Neural cell (in vitro differentiated cells): ENCODE data around the gene TRABD2B. TPM values are rescaled to one million over a fixed set of nuclear protein-coding genes. Genes with fewer than 3 reads are reported as not detected.

ENCODE experiments used
- H2AFZ ChIP-seq: fragments of 200-600, 300-800 bp; sonication (generic), shearing (Covaris generic); 2 replicates; pipeline ENCODE4 v1.6.0; 2014; ENCODE audit warnings: low read depth, mild to moderate bottlenecking, antibody characterized with exemption, low read length, moderate library complexity
- H3F3A ChIP-seq: fragments of 200-600 bp; shearing (Covaris generic); 2 replicates; pipeline ENCODE4 v1.6.1; 2016; ENCODE audit warnings: mild to moderate bottlenecking, moderate library complexity, mixed read lengths, antibody characterized with exemption, low read length; ENCODE audit not compliant: insufficient read depth, poor library complexity, severe bottlenecking
- H3K27ac ChIP-seq: fragments of 200-600, 300-800 bp; sonication (generic), shearing (Covaris generic); 2 replicates; pipeline ENCODE4 v1.5.1; 2014; ENCODE audit warnings: mild to moderate bottlenecking, low read length, moderate library complexity
- H3K27me3 ChIP-seq: fragments of 300-800, 200-600 bp; sonication (generic), shearing (Covaris generic); 2 replicates; pipeline ENCODE4 v1.6.0; 2014; ENCODE audit warnings: mild to moderate bottlenecking, low read depth, low read length, moderate library complexity; ENCODE audit not compliant: insufficient read depth
- H3K36me3 ChIP-seq: fragments of 300-800, 200-600 bp; sonication (generic), shearing (Covaris generic); 2 replicates; pipeline ENCODE4 v1.5.1; 2014; ENCODE audit warnings: mild to moderate bottlenecking, antibody characterized with exemption, low read length, moderate library complexity; ENCODE audit not compliant: insufficient read depth
- H3K4me2 ChIP-seq: fragments of 300-800, 200-600 bp; sonication (generic), shearing (Covaris generic); 2 replicates; pipeline ENCODE4 v1.6.0; 2014; ENCODE audit warnings: mild to moderate bottlenecking, low read length
- H3K4me3 ChIP-seq: fragments of 300-800, 200-600 bp; sonication (generic), shearing (Covaris generic); 2 replicates; pipeline ENCODE4 v1.5.1; 2014; ENCODE audit warnings: mild to moderate bottlenecking, low read length, moderate library complexity
- H3K79me2 ChIP-seq: fragments of 200-600 bp; shearing (Covaris generic); replicated peaks from 2 replicates; pipeline ENCODE4 v1.6.0; 2014; ENCODE audit warnings: mild to moderate bottlenecking, low read length, moderate library complexity; ENCODE audit not compliant: insufficient read depth
- H3K9ac ChIP-seq: fragments of 300-800, 200-600 bp; sonication (generic), shearing (Covaris generic); 2 replicates; pipeline ENCODE4 v1.6.1; 2016; ENCODE audit warnings: mild to moderate bottlenecking, low read length, mixed read lengths
- H3K9me2 ChIP-seq: fragments of 200-600 bp; shearing (Covaris generic); 2 replicates; pipeline ENCODE4 v1.6.1; 2016; ENCODE audit warnings: mild to moderate bottlenecking, low read length, mixed read lengths; ENCODE audit not compliant: insufficient read depth
- H3K9me3 ChIP-seq: fragments of 200-600, 300-800 bp; sonication (generic), shearing (Covaris generic); 2 replicates; pipeline ENCODE4 v1.6.1; 2016; ENCODE audit warnings: mild to moderate bottlenecking, mixed run types, low read length, moderate library complexity, mixed read lengths
- H4K20me1 ChIP-seq: fragments of 200-600 bp; shearing (Covaris generic); 2 replicates; pipeline ENCODE4 v1.6.1; 2016; ENCODE audit warnings: mild to moderate bottlenecking, mixed run types; ENCODE audit not compliant: insufficient read depth
- CTCF ChIP-seq: fragments of 450-650 bp; IDR thresholded peaks from 2 replicates; pipeline ENCODE4 v1.5.1; 2014; ENCODE audit warnings: antibody characterized with exemption, mild to moderate bottlenecking, moderate library complexity; ENCODE audit not compliant: poor library complexity, severe bottlenecking
- EP300 ChIP-seq: fragments of 450-650 bp; conservative IDR thresholded peaks from 2 replicates; pipeline ENCODE4 v1.6.1; 2014; ENCODE audit warnings: antibody characterized with exemption, mild to moderate bottlenecking, moderate library complexity; ENCODE audit not compliant: poor library complexity, severe bottlenecking
- EZH2 ChIP-seq: fragments of 200-600, 300-800 bp; shearing (Covaris generic), sonication (generic); IDR thresholded peaks from 2 replicates; pipeline ENCODE4 v1.6.1; 2014; ENCODE audit warnings: antibody characterized with exemption, low read length, borderline replicate concordance, mild to moderate bottlenecking; ENCODE audit not compliant: insufficient read depth, poor library complexity, severe bottlenecking
- MXI1 ChIP-seq: fragments of 450-650 bp; conservative IDR thresholded peaks from 2 replicates; pipeline ENCODE4 v1.6.1; 2014; ENCODE audit warnings: antibody characterized with exemption, mild to moderate bottlenecking; ENCODE audit not compliant: poor library complexity, severe bottlenecking
- POLR2AphosphoS5 ChIP-seq: IDR thresholded peaks from 2 replicates; pipeline ENCODE4 v1.6.1; 2012
- RAD21 ChIP-seq: fragments of 450-650 bp; conservative IDR thresholded peaks from 2 replicates; pipeline ENCODE4 v1.6.1; 2014; ENCODE audit warnings: antibody characterized with exemption, mild to moderate bottlenecking, moderate library complexity
- REST ChIP-seq: IDR thresholded peaks from 2 replicates; pipeline ENCODE4 v1.6.1; 2012; ENCODE audit warnings: borderline replicate concordance
- SMC3 ChIP-seq: fragments of 450-650 bp; conservative IDR thresholded peaks from 2 replicates; pipeline ENCODE4 v1.6.1; 2014; ENCODE audit warnings: antibody characterized with exemption, mild to moderate bottlenecking, moderate library complexity; ENCODE audit not compliant: poor library complexity
- TAF1 ChIP-seq: IDR thresholded peaks from 2 replicates; pipeline ENCODE4 v1.6.1; 2012; ENCODE audit warnings: low read depth
- polyA plus RNA-seq: library from polyadenylated mRNA; depleted of rRNA; stranded (reverse); fragments of >200 nt; gene quantifications from 2 replicates; pipeline ENCODE4 v1.2.3, GENCODE V29; 2014

The TRABD2B gene
- polyA plus RNA-seq, 1 donor from 2014 or later = 0.02 TPM

DNA sequence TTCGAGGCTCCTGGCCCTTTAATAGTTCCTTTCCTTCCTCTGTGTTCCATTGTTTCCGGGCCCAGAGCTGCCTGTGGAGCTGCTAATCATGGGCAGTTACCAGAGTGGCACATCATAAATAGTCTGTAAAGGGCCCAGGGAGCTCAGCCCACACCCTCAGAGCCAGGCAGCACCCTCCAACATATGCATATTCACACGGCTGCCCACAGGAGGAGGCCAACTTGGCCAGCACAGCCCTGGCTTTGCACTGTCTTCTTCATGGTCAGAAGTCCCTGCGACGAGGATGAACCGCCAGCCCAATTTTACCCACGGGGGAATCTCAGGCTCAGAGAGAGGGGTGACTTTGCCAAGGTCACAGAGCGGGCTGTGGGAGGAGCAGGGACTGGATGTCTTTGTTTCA, 172.5 kb downstream of the TRABD2B start:
- H3K9ac ChIP-seq = no peak overlapping the region

DNA sequence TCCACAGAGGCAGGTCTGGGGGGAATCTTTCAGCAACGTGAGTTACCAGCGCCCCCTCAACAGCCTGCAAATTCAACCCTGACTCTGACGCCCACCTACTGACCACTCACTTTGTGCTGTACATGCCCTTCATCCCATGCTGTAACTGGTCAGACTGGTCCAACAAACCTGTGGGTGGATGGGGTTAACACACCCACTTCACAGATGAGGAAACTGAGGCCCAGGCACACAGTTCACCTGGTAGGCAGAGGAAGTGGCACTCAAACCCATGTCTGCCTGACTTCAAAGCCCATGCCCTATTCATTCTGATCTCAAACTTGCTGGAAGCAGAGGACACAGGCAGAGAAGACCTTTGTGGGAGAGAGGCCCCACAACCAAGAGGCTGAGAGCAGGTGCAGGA, 172.9 kb downstream of the TRABD2B start:
- Histone ChIP-seq H3K36me3 (no peaks in the 10 kb centered on the region), H3K79me2 (no peaks in the 10 kb centered on the region), H2AFZ (no peak overlapping the region), H3K27me3 (no peaks in the 10 kb centered on the region), H3K9ac (no peak overlapping the region), H3F3A (no peaks in the 10 kb centered on the region), H3K27ac (no peak overlapping the region), H4K20me1 (no peaks in the 10 kb centered on the region), H3K4me2 (no peak overlapping the region), H3K4me3 (no peak overlapping the region), H3K9me2 (no peaks in the 10 kb centered on the region), H3K9me3 (no peaks in the 10 kb centered on the region)
- TF ChIP-seq RAD21 (no peak), SMC3 (no peak), EP300 (no peak), POLR2AphosphoS5 (no peak), TAF1 (no peak)

More for the DNA sequence above, 172.5 kb downstream of the TRABD2B start:
- Histone ChIP-seq H2AFZ (no peak overlapping the region), H3K36me3 (no peaks in the 10 kb centered on the region), H3K9me3 (no peaks in the 10 kb centered on the region), H3K4me2 (no peak overlapping the region), H3K9me2 (no peaks in the 10 kb centered on the region), H3K79me2 (no peaks in the 10 kb centered on the region), H3K27me3 (no peaks in the 10 kb centered on the region), H4K20me1 (no peaks in the 10 kb centered on the region), H3F3A (no peaks in the 10 kb centered on the region), H3K4me3 (no peak overlapping the region), H3K27ac (no peak overlapping the region)
- TF ChIP-seq TAF1 = no peak
- no peak for TF ChIP-seq CTCF
- TF ChIP-seq EP300 = no peak
- no peak for TF ChIP-seq EZH2
- no peak for TF ChIP-seq MXI1
- no peak for TF ChIP-seq POLR2AphosphoS5
- TF ChIP-seq RAD21 = no peak
- TF ChIP-seq REST = no peak
- no peak for TF ChIP-seq SMC3
